Measurements from ENCODE around the gene APBB2. TPM values are rescaled to one million over a fixed set of nuclear protein-coding genes. Genes with fewer than 3 reads are reported as not detected.
"Not testable (repeated sequence)": the region's sequence is repeated elsewhere in the genome, so short reads cannot be mapped to it uniquely, and the experiment has no call there.

Gene APBB2
- total and polyA plus RNA-seq, 2 donors (not counting 1 experiment from before 2014, with no cell fraction given): 4.4 to 15.8 TPM

DNA sequence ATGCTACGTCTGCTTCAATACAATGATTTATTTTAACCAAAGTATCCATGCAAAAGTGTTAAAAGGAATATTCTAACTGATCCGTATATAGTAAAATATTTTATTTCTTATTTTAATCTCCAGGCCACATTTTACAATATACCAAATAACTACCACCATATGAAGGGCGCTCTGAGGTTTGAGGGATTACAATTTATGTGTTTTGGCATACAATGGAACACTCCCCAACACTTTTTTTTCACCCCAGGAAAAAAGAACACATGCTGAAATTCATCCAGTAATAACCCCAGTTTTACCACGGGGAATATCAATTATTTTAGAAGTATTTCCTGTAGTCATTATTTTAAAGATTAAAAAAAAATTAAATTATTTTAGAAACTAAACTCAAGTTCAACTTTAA, 65.4 kb downstream of the APBB2 start:
- TF ChIP-seq, protein P1, sequence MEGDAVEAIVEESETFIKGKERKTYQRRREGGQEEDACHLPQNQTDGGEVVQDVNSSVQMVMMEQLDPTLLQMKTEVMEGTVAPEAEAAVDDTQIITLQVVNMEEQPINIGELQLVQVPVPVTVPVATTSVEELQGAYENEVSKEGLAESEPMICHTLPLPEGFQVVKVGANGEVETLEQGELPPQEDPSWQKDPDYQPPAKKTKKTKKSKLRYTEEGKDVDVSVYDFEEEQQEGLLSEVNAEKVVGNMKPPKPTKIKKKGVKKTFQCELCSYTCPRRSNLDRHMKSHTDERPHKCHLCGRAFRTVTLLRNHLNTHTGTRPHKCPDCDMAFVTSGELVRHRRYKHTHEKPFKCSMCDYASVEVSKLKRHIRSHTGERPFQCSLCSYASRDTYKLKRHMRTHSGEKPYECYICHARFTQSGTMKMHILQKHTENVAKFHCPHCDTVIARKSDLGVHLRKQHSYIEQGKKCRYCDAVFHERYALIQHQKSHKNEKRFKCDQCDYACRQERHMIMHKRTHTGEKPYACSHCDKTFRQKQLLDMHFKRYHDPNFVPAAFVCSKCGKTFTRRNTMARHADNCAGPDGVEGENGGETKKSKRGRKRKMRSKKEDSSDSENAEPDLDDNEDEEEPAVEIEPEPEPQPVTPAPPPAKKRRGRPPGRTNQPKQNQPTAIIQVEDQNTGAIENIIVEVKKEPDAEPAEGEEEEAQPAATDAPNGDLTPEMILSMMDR (IDR thresholded peaks at IDR 0.05): no peak
- no peak for TF ChIP-seq EZH2 (IDR thresholded peaks at IDR 0.05; ENCODE audit: borderline replicate concordance, insufficient read depth, low read depth, low read length, poor library complexity, severe bottlenecking)
- no peak for DNase-seq
- no peaks in the 10 kb centered on the region for H3K9me3 Mint-ChIP-seq (ENCODE audit: insufficient read depth)
- H3K4me1 ChIP-seq (ENCODE audit: control insufficient read depth in 2 of 2, insufficient read depth in 2 of 2, low read length in 2 of 2): no peaks in the 10 kb centered on the region
- intact Hi-C loops (cut with micrococcal nuclease): no loop called here
- H3K36me3 ChIP-seq (replicated peaks in 1 of 2; ENCODE audit: control extremely low read depth in 1 of 2, control insufficient read depth in 1 of 2, extremely low read depth in 1 of 2, insufficient read depth in 2 of 2, low read length in 1 of 2): no peaks in the 10 kb centered on the region
- no peak overlapping the region for H3K4me2 ChIP-seq (replicated peaks; ENCODE audit: low read depth, low read length, poor library complexity, severe bottlenecking)
- H3K79me2 ChIP-seq (ENCODE audit: control insufficient read depth, insufficient read depth, low read length): no peaks in the 10 kb centered on the region
- CTCF ChIA-PET: no interaction called here
- no peak overlapping the region for H2AFZ ChIP-seq (ENCODE audit: insufficient read depth, low read depth, low read length, poor library complexity, severe bottlenecking)
- no peak overlapping the region for H3K27ac Mint-ChIP-seq
- H3K27me3 ChIP-seq (replicated peaks in 1 of 4; ENCODE audit: control extremely low read depth in 1 of 4, control insufficient read depth in 3 of 4, insufficient read depth in 4 of 4, low read length in 3 of 4): no peaks in the 10 kb centered on the region
- H3K4me3 Mint-ChIP-seq: no peak overlapping the region
- no peaks in the 10 kb centered on the region for H3K4me1 Mint-ChIP-seq
- no peak for ATAC-seq (ENCODE audit: low read depth)
- H3K9ac ChIP-seq (ENCODE audit: low read length): no peak overlapping the region
- no CpG with 5 or more reads among the region's 4 CpGs for WGBS (ENCODE audit: insufficient coverage)
- POLR2A ChIA-PET: no interaction called here
- H3K9me3 ChIP-seq (ENCODE audit: control extremely low read depth in 1 of 3, control insufficient read depth in 2 of 3, insufficient read depth in 1 of 3, low read length in 2 of 3): peaks cover 0 to 2% (median 0%) of the 10 kb centered on the region in 3 donors
- H3K27ac ChIP-seq (ENCODE audit: low read length in 2 of 2): no peak overlapping the region
- no peaks in the 10 kb centered on the region for H3K27me3 Mint-ChIP-seq
- no peak overlapping the region for H3K4me3 ChIP-seq (ENCODE audit: control extremely low read depth in 1 of 5, extremely low read depth in 1 of 5, insufficient read depth in 1 of 5, low read depth in 2 of 5, low read length in 4 of 5)
- no peaks in the 10 kb centered on the region for H4K20me1 ChIP-seq (ENCODE audit: control insufficient read depth, insufficient read depth, low read length, poor library complexity, severe bottlenecking)

DNA sequence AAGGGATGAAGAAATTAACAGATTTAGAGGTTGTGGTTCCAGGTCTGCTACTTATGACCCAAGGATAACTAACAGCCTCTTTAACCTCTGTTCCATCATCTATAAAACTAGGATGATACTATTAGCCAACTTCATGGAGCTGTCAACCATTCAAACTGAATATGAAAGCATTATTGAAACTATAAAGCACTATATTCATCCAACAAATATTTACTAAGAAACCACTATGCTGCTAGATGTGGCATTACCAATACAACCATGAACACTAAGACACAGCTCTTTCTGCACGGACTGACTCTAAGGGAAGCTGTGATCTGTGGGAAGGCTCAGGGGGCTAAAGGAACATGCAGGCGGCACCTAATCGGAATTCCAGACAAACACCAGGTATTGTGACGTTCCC, 66.0 kb downstream of the APBB2 start:
- DNase-seq (no peak), ATAC-seq (ENCODE audit: low read depth) (no peak)
- Histone ChIP-seq H3K4me3 (ENCODE audit: control extremely low read depth in 1 of 5, extremely low read depth in 1 of 5, insufficient read depth in 1 of 5, low read depth in 2 of 5, low read length in 4 of 5) (no peak overlapping the region), H3K27me3 (replicated peaks in 1 of 4; ENCODE audit: control extremely low read depth in 1 of 4, control insufficient read depth in 3 of 4, insufficient read depth in 4 of 4, low read length in 3 of 4) (no peaks in the 10 kb centered on the region), H3K4me1 (ENCODE audit: control insufficient read depth in 2 of 2, insufficient read depth in 2 of 2, low read length in 2 of 2) (no peaks in the 10 kb centered on the region), H3K9ac (ENCODE audit: low read length) (no peak overlapping the region), H3K36me3 (replicated peaks in 1 of 2; ENCODE audit: control extremely low read depth in 1 of 2, control insufficient read depth in 1 of 2, extremely low read depth in 1 of 2, insufficient read depth in 2 of 2, low read length in 1 of 2) (no peaks in the 10 kb centered on the region), H3K27ac (ENCODE audit: low read length in 2 of 2) (no peak overlapping the region), H2AFZ (ENCODE audit: insufficient read depth, low read depth, low read length, poor library complexity, severe bottlenecking) (no peak overlapping the region), H3K9me3 (ENCODE audit: control extremely low read depth in 1 of 3, control insufficient read depth in 2 of 3, insufficient read depth in 1 of 3, low read length in 2 of 3) (peaks cover 0 to 2% (median 0%) of the 10 kb centered on the region in 3 donors), H4K20me1 (ENCODE audit: control insufficient read depth, insufficient read depth, low read length, poor library complexity, severe bottlenecking) (no peaks in the 10 kb centered on the region), H3K79me2 (ENCODE audit: control insufficient read depth, insufficient read depth, low read length) (no peaks in the 10 kb centered on the region), H3K4me2 (replicated peaks; ENCODE audit: low read depth, low read length, poor library complexity, severe bottlenecking) (no peak overlapping the region)
- Mint-ChIP-seq H3K4me1 (no peaks in the 10 kb centered on the region), H3K4me3 (no peak overlapping the region), H3K27me3 (no peaks in the 10 kb centered on the region), H3K9me3 (ENCODE audit: insufficient read depth) (no peaks in the 10 kb centered on the region), H3K27ac (no peak overlapping the region)
- intact Hi-C loops (cut with micrococcal nuclease): no loop called here
- CTCF ChIA-PET: no interaction called here
- TF ChIP-seq EZH2 (IDR thresholded peaks at IDR 0.05; ENCODE audit: borderline replicate concordance, insufficient read depth, low read depth, low read length, poor library complexity, severe bottlenecking): no peak
- TF ChIP-seq, protein P1 (IDR thresholded peaks at IDR 0.05): no peak
- WGBS (ENCODE audit: insufficient coverage): 84% methylated on average over 4 of the region's 4 CpGs
- POLR2A ChIA-PET: no interaction called here

DNA sequence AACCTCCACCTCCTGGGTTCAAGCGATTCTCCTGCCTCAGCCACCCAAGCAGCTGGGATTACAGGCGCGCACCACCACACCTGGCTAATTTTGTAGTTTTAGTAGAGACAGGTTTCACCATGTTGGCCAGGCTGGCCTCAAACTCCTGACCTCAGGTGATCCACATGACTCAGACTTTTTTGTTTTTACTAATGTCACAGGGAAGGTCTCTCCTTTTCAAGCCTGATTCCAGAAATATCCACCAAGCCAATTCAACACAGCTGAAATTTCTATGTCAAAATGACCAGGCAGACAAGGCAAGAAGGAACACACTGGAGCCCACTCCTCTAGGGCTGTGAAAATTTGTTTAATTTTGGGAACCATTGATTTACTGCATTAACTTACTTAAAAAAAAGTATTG, 66.8 kb downstream of the APBB2 start:
- H3K4me3 Mint-ChIP-seq; H3K4me2 ChIP-seq (replicated peaks; ENCODE audit: low read depth, low read length, poor library complexity, severe bottlenecking); H2AFZ ChIP-seq (ENCODE audit: insufficient read depth, low read depth, low read length, poor library complexity, severe bottlenecking); H3K27me3 Mint-ChIP-seq; H3K9me3 ChIP-seq (ENCODE audit: control extremely low read depth in 1 of 3, control insufficient read depth in 2 of 3, insufficient read depth in 1 of 3, low read length in 2 of 3); DNase-seq; H3K4me3 ChIP-seq (ENCODE audit: control extremely low read depth in 1 of 5, extremely low read depth in 1 of 5, insufficient read depth in 1 of 5, low read depth in 2 of 5, low read length in 4 of 5); H3K9ac ChIP-seq (ENCODE audit: low read length); H3K4me1 Mint-ChIP-seq; H3K27me3 ChIP-seq (replicated peaks in 1 of 4; ENCODE audit: control extremely low read depth in 1 of 4, control insufficient read depth in 3 of 4, insufficient read depth in 4 of 4, low read length in 3 of 4); H3K9me3 Mint-ChIP-seq (ENCODE audit: insufficient read depth); CTCF ChIA-PET; ATAC-seq (ENCODE audit: low read depth); H3K27ac ChIP-seq (ENCODE audit: low read length in 2 of 2); H3K79me2 ChIP-seq (ENCODE audit: control insufficient read depth, insufficient read depth, low read length); H3K4me1 ChIP-seq (ENCODE audit: control insufficient read depth in 2 of 2, insufficient read depth in 2 of 2, low read length in 2 of 2); H3K36me3 ChIP-seq (replicated peaks in 1 of 2; ENCODE audit: control extremely low read depth in 1 of 2, control insufficient read depth in 1 of 2, extremely low read depth in 1 of 2, insufficient read depth in 2 of 2, low read length in 1 of 2); intact Hi-C loops (cut with micrococcal nuclease); H4K20me1 ChIP-seq (ENCODE audit: control insufficient read depth, insufficient read depth, low read length, poor library complexity, severe bottlenecking); H3K27ac Mint-ChIP-seq; POLR2A ChIA-PET: not testable (repeated sequence)
- whole genome bisulfite sequencing (ENCODE audit: insufficient coverage): 100% methylated on average over 3 of the region's 3 CpGs
